CD4-positive, alpha-beta T cell (primary cell): Measurements from ENCODE around the gene ARHGEF28. TPM values are rescaled to one million over a fixed set of nuclear protein-coding genes. Genes with fewer than 3 reads are reported as not detected.

Experiments used
- ATAC-seq: fragments of 200-7000 bp; cut with Tn5 transposase; one replicate; pipeline ENCODE4 v1.10.0; 2022; ENCODE audit warnings: mild to moderate bottlenecking; ENCODE audit not compliant: poor library complexity
- CTCF ChIA-PET: fragments of 350-600 bp; sonication (Branson Sonifier 250); formaldehyde crosslinking; loops from one replicate; lab custom pipeline; 2021; ENCODE audit warnings: antibody characterized with exemption, inconsistent platforms; lab: Charles Lee
- POLR2A ChIA-PET: fragments of 350-600 bp; sonication (Branson Sonifier 250); formaldehyde crosslinking; loops from one replicate; lab custom pipeline; 2021; ENCODE audit warnings: antibody characterized with exemption, inconsistent platforms; lab: Charles Lee
- DNase-seq, 14 experiments: peaks; one replicate each; pipeline ENCODE4 v3.0.0-alpha.2; 2013 to 2020; ENCODE audit warnings: mixed read lengths in 2 of 14
- H3K27ac ChIP-seq, 2 donors: one replicate each; pipeline versions ENCODE4 v1.5.1 to v1.7.0; 2013; ENCODE audit warnings: low read length in 2 of 2, low read depth in 1 of 2, mild to moderate bottlenecking in 1 of 2
- H3K27me3 ChIP-seq, 2 experiments: 1 replicate in 1 of 2; 2 replicates in 1 of 2; pipeline versions ENCODE4 v1.6.1 to v1.7.0; 2013; ENCODE audit warnings: low read length in 2 of 2, control low read depth in 1 of 2, mild to moderate bottlenecking in 1 of 2, moderate library complexity in 1 of 2; ENCODE audit not compliant: insufficient read depth in 2 of 2, control insufficient read depth in 1 of 2
- H3K36me3 ChIP-seq: one replicate; pipeline ENCODE4 v1.6.1; 2013; ENCODE audit warnings: low read length, control low read depth; ENCODE audit not compliant: insufficient read depth
- H3K4me1 ChIP-seq: one replicate; pipeline ENCODE4 v1.6.1; 2013; ENCODE audit warnings: low read length, control low read depth; ENCODE audit not compliant: insufficient read depth
- H3K4me3 ChIP-seq: one replicate; pipeline ENCODE4 v1.5.1; 2013; ENCODE audit warnings: mild to moderate bottlenecking, low read length, moderate library complexity
- H3K9me3 ChIP-seq, 2 experiments: 1 replicate in 1 of 2; 2 replicates in 1 of 2; pipeline versions ENCODE4 v1.6.1 to v1.7.0; 2013; ENCODE audit warnings: low read length in 2 of 2, mild to moderate bottlenecking in 2 of 2, control low read depth in 1 of 2, moderate library complexity in 1 of 2; ENCODE audit not compliant: control insufficient read depth in 1 of 2, insufficient read depth in 1 of 2
- H3K27ac Mint-ChIP-seq: one replicate; pipeline ENCODE4 v1.8.0; 2020; ENCODE audit warnings: mixed read lengths
- H3K27me3 Mint-ChIP-seq: one replicate; pipeline ENCODE4 v1.8.0; 2021; ENCODE audit warnings: mixed read lengths
- H3K36me3 Mint-ChIP-seq: one replicate; pipeline ENCODE4 v1.8.0; 2021; ENCODE audit warnings: low read depth, mixed read lengths
- H3K4me1 Mint-ChIP-seq: one replicate; pipeline ENCODE4 v1.8.0; 2021; ENCODE audit warnings: low read depth, mixed read lengths
- H3K4me3 Mint-ChIP-seq: one replicate; pipeline ENCODE4 v1.8.0; 2020; ENCODE audit warnings: mild to moderate bottlenecking, mixed read lengths
- H3K9me3 Mint-ChIP-seq: one replicate; pipeline ENCODE4 v1.8.0; 2020; ENCODE audit warnings: mixed read lengths
- CTCF ChIP-seq: fragments of 200-600 bp; IDR thresholded peaks from one replicate; pipeline ENCODE4 v1.8.0; 2022; ENCODE audit warnings: antibody characterized with exemption, mild to moderate bottlenecking
- intact Hi-C, 2 experiments: fragments of 100-400 bp; cut with DNase I in 1 of 2; cut with micrococcal nuclease in 1 of 2; formaldehyde crosslinking; loops; one replicate each; pipeline versions ENCODE4 v1.15.1 to v1.9.0; 2023 to 2025; cut with DNase I, micrococcal nuclease
- total RNA-seq, 174 experiments: library from RNA in 2 of 174; stranded (reverse) in 2 of 174; gene quantifications; one replicate each; pipeline ENCODE4 v1.2.3 and lab custom pipeline; 2021 to 2026

Gene ARHGEF28
- total RNA-seq, 2 experiments from 2014 or later: not detected

GRCh38 chr5:73777192-73777591 lies 151.2 kb downstream of the ARHGEF28 start:
- Histone ChIP-seq H3K9me3 (no peaks in the 10 kb centered on the region), H3K36me3 (no peaks in the 10 kb centered on the region), H3K4me1 (no peaks in the 10 kb centered on the region), H3K27me3 (no peaks in the 10 kb centered on the region), H3K4me3 (no peak overlapping the region), H3K27ac (no peak overlapping the region)
- Mint-ChIP-seq H3K36me3 (no peaks in the 10 kb centered on the region), H3K4me1 (no peaks in the 10 kb centered on the region), H3K27me3 (no peaks in the 10 kb centered on the region), H3K9me3 (no peaks in the 10 kb centered on the region), H3K4me3 (no peak overlapping the region), H3K27ac (no peak overlapping the region)
- DNase-seq (no peak), ATAC-seq (no peak)
- intact Hi-C loops: no loop called here
- ChIA-PET CTCF (no interaction called here), POLR2A (no interaction called here)
- TF ChIP-seq CTCF: no peak

DNA sequence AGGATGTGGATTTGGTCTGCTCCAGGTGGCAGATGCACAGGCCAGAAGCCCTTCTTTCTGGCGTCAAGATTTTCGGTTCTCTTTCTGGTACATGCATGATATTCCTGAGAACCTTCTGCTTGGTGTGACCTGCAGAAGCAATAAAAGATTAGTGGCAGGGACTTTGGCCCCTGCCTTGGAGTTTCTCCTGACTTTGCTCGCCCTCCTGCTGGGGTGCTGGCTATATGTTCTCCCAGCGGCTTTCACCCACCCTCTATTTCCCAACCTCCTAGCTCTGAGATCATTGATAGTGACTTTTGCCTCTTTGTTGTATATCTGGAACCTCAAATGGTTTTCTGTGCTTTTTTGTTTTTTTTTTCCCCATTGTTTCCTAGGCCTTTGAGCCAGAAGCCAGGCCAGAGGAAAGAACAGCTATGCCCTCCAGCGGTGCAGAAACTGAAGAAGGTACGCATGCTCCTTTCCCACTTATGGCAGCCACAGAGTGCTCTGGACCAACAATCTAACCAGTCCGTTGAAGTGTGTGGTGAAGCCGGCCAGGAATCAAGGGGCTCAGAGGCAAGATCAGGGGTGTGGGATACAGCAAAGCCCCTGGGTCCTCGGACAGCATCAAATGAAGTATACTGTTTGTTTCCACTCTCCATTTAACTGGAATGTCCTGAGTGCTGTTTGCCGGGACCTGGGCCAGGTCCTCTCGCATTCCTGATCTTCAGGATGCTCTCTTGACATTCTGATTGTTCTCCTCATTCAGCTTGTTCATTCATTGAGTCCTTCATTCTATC lies 154.5 kb downstream of the ARHGEF28 start:
- Mint-ChIP-seq H3K36me3 (no peaks in the 10 kb centered on the region), H3K27me3 (peaks cover 9% of the 10 kb centered on the region), H3K9me3 (no peaks in the 10 kb centered on the region), H3K4me1 (no peaks in the 10 kb centered on the region), H3K27ac (no peak overlapping the region), H3K4me3 (no peak overlapping the region)
- no peaks in the 10 kb centered on the region for H3K9me3 ChIP-seq
- TF ChIP-seq CTCF: no peak
- no peak overlapping the region for H3K4me3 ChIP-seq
- ATAC-seq (no peak), DNase-seq (no peak)
- ChIA-PET POLR2A (no interaction called here), CTCF (no interaction called here)
- no peaks in the 10 kb centered on the region for H3K4me1 ChIP-seq
- intact Hi-C loops: no loop called here
- no peaks in the 10 kb centered on the region for H3K27me3 ChIP-seq
- H3K36me3 ChIP-seq: no peaks in the 10 kb centered on the region
- H3K27ac ChIP-seq: no peak overlapping the region

DNA sequence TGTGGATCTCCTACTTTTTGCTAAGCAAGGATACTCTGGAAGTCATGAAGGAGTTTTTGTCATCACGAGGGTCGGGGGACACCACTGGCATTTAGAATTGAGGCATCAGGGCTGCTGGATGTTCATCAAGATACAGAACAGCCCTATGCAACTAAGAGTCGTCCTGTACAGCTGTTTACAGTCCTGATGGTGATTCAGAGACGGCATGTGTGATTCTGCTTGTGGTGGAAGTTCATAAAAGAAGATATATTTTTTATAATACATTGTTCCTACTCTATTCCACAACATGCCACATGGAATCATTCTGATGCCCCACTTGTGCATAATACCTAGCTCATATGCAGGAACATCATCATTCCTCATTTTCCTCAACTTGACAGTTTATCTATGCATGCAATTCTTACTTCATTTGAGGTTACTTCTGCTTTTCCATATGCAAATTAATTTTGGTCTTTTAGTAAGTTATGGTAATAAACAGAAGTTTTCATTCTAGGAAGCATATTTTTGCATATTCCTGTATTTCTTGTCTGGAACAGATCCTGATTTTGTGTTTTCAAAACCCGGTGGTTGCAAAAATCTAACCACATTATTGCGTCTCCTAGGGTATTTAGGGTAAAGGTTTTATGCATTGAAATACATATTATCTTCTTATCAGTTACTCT lies 155.2 kb downstream of the ARHGEF28 start:
- no peak overlapping the region for H3K27ac Mint-ChIP-seq
- POLR2A ChIA-PET: no interaction called here
- DNase-seq (no peak), ATAC-seq (no peak)
- H3K36me3 ChIP-seq: no peaks in the 10 kb centered on the region
- CTCF ChIA-PET: interaction anchor here (0.7 kb wide), 1 partner anchor 67 kb away, joined by 4 read pairs; no protein-coding TSS in a partner anchor
- H3K36me3 Mint-ChIP-seq: no peaks in the 10 kb centered on the region
- no peaks in the 10 kb centered on the region for H3K27me3 ChIP-seq
- H3K4me3 ChIP-seq: no peak overlapping the region
- H3K27me3 Mint-ChIP-seq: peaks cover 12% of the 10 kb centered on the region
- no peak for TF ChIP-seq CTCF
- H3K4me1 ChIP-seq: no peaks in the 10 kb centered on the region
- no peak overlapping the region for H3K4me3 Mint-ChIP-seq
- H3K9me3 Mint-ChIP-seq: no peaks in the 10 kb centered on the region
- no peak overlapping the region for H3K27ac ChIP-seq
- intact Hi-C loops: no loop called here
- no peaks in the 10 kb centered on the region for H3K4me1 Mint-ChIP-seq
- no peaks in the 10 kb centered on the region for H3K9me3 ChIP-seq
